ENCODE results near the gene RSF1.

The RSF1 gene

DNA sequence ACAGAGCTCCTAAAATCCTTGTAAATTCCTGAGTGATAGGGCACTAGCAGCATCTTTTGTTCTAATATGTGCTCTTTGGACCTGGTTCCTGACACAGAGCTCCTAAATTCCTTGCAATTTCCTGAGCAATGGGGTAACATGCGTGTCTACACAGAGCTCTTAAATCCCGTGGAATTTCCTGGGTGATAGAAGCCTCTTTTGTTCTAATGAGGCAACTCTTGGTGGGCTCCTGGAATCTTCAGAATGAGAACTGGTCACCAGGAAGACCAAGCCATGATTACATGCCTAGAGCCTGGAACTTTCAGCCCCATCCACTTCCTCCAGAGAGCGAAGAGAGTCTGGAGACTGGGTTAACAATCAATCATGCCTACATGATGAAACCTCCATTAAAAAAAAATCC lies 19.0 kb downstream of the RSF1 start:
- DNase-seq (ENCODE audit: low spot score): no peak

DNA sequence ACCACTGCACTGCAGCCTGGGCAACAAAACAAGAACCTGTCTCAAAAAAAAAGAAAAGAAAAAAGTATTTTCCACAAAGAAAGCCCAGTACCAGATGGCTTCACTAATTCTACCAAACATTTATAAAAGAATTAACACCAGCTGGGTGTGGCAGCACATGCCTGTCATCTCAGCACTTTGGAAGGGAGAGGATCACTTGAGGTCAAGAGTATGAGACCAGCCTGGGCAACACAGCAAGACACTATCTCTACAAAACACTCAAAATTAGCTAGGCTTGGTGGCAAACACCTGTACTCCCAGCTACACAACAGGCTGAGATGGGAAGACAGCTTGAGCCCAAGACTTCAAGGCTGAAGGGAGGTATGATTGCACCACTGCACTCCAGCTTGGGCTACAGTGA lies 20.1 kb downstream of the RSF1 start:
- DNase-seq (ENCODE audit: low spot score): no peak

DNA sequence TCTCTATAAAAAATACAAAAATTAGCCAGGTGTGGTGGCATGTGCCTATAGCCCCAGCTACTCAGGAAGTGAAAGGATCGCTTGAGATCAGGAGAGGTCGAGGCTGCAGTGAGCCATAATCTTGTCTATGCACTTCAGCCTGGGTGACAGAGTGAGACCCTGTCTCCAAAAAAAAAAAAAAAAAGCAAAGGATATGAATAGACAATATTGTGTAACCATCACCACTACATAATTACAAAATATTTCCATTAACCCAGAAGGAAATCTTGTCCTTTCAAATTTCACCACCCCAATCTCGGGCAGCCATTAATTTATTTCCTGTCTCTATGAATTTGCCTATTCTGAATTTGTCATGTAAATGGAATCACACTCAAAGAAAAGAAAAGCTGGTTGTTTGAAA lies 21.2 kb downstream of the RSF1 start:
- DNase-seq (ENCODE audit: low spot score): no peak

DNA sequence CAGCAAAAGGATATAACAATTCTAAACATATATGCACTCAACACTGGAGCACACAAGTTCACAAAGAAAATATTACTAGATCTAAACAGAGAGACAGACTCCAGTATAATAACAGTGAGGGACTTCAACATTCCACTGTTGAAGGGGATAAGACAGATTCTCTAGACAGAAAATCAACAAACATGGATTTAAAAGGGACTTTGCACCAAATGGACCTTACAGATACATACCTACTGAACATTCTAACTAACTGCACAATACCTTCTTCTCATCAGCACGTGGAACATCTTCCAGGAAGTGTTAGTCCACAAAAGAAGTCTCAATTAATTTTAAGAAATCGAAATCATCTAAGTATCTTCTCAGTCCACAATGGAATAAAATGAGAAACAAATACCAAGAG lies 26.6 kb downstream of the RSF1 start:
- no peak for DNase-seq (ENCODE audit: low spot score)

DNA sequence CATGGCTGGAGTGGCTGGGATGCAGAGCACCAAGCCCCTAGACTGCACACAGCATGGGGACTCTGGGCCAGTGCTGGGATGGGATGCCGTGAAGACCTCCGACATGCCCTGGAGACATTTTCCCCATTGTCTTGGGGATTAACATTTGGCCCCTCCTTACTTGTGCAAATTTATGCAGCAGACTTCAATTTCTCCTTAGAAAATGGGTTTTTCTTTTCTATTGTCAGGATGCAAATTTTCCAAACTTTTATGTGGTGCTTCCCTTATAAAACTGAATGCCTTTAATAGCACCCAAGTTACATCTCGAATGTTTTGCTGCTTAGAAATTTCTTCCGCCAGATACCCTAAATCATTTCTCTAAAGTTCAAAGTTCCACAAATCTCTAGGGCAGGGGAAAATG lies 29.2 kb downstream of the RSF1 start:
- no peak for DNase-seq (ENCODE audit: low spot score)

DNA sequence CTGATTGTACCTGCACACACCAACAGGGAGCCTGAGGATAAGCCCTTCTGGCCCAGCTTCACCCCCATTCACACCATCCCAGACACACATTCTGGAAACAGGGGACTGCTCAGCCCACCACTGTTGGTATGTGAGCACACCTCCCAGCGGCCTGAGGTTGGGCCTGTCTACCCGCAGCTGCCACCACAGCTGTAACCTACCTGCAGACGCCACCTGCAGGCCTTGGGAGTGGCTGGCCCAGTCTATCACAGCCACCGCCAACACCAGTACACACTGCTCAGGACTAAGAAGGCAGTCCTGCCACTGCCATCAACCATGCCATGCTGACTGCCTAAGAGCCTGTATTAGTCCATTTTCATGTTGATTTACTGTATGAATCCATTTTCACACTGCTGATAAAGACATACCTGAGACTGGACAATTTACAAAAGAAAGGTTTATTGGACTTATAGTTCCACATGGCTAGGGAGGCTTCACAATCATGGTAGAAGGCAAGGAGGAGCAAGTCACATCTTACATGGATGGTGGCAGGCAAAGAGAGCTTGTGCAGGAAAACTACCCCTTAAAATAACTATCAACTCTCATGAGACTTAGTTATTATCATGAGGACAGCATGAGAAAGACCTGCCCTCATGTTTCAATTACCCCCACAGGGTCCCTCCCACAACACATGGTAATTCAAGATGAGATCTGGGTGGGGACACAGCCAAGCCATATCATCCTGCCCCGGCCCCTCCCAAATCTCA lies 30.6 kb downstream of the RSF1 start:
- DNase-seq (ENCODE audit: low spot score): no peak

DNA sequence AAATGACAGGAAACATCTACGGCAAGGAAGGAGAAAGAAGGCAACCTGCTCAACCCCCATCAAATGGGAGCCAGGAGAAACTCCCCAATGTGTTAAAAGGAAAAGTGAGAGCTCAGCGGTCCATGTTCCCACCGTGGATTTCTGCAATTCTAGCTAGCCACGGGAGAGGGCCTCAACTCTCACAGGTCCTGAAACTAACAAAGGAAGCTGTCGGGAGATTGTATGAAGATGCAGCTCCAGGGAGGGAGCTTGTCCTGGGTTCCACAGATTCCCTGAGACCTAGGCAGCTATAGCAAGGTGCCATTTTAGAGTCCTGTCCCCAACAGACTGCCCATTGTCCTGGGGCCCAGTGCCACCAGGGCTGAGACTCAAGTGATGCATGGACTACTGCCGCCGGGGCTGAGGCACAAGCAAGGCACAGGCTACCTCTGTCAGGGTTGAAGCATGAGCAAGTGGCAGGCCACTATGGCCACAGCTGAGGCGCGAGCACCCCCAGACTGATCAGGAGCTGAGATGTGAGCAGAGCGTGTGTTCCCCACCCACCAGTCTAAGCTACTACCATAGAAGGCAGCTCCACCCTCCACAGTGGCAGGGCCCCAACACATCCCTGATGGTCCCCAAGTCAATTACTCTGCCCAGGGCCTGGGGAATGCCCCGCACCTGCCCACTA lies 31.3 kb downstream of the RSF1 start:
- DNase-seq (ENCODE audit: low spot score): no peak

DNA sequence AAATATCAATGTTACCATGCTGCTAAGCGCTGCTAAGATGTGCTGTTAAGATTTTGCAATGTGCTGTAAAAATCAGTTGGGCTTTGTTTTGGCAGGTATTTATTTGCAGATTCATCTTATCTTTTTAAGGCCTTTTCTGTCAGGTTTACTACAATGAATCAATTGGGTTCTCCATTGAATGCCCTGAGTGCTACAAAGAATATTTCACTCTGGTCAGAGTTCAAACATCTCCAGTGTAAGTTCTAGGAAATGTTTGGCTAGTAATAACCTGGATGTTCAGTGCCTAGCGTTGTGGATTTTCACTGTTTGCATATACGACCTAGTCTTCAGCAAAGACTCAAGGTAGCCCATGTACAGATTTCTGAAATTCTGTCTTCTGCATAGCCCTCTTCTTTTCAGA lies 36.0 kb downstream of the RSF1 start:
- DNase-seq (ENCODE audit: low spot score): no peak

DNA sequence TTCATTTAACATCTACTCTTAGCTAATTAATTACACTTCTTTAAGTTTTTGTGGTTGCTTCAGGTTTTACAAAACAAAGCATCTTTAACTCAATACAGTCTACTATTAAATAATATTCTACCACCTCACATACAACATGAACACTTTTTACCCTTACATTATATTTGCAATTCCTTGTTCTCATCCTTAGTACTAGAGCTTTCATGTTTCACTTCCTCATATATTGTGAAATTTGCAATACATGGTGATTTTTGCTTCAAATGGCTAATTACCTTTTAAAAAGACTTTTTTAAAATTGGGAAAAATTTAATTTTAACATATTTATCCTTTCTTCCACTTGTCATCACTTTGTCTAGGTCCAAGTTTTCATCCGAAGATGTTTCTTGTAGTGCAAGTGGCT lies 37.5 kb downstream of the RSF1 start:
- no peak for DNase-seq (ENCODE audit: low spot score)

DNA sequence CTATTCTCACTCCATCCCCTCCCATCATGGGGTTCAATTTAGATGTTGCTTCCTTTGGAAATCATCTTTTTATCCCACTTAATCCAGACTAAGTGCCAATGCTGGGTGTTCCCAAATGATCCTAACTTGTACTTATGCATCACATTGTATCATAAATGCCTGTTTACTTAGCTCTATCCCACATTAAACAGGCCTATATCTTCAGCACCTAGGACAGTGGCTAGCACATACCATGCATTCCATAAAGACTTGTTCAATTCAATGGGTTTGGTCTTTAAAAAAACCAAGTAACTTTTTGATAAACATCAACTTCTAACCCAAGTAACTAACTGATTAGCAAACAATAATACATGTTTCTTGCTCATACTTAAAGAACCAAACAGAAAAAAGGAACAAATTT lies 40.6 kb downstream of the RSF1 start:
- no peak for DNase-seq (ENCODE audit: low spot score)

DNA sequence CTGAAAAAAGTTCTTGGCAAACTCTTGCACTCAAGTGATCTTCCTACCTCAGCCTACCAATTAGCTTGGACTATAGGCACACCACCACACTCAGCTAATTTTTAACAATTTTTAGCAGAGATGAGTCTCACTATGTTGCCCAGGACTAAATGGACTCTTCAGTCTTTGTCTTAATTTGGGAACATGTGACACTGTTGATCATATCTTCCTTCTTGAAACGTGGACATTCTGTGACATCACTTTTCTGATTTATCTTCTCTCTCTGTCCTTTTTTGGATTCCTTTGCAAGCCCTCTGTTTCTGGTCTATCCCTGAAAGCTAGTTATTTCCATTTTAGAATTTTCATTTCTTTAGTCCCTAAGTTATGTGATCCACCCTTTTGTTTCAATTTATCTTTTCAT lies 42.0 kb downstream of the RSF1 start:
- no peak for DNase-seq (ENCODE audit: low spot score)

DNA sequence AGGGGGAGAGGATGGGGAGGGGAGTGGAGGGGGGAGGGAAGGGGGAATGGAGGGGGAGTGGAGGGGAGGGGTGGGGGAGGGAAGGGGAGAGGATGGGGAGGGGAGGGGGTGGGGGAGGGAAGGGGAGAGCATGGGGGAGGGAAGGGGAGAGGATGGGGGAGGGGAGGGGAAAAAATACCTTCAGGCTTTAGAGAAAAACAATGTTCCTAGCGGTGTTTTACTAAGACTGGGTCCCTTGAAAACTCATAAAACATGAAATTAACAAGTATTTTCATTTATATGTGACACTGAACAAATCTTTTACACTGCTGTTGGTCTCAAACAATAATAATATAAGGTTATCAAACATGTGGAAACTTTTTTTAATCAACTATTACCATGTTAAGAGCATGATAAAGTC lies 42.4 kb downstream of the RSF1 start:
- DNase-seq (ENCODE audit: low spot score): no peak

DNA sequence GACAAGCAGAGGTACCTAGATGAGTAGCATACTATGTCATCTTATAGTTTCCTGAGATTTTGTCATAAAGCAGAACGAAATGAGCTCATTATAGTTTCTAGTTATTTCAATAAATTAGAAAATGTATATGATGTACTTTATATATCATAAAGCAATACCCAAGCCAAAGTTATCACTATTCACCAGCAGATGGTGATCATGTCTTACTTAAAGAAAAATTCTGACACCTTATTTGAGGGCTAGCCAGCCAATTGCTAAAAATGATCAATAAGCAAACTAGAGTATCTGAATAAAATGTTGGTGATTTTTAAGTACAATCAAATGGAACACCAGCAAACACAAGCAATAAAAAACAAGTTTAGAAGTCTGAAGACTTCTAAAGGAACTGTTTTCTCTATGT lies 44.1 kb downstream of the RSF1 start:
- no peak for DNase-seq (ENCODE audit: low spot score)

DNA sequence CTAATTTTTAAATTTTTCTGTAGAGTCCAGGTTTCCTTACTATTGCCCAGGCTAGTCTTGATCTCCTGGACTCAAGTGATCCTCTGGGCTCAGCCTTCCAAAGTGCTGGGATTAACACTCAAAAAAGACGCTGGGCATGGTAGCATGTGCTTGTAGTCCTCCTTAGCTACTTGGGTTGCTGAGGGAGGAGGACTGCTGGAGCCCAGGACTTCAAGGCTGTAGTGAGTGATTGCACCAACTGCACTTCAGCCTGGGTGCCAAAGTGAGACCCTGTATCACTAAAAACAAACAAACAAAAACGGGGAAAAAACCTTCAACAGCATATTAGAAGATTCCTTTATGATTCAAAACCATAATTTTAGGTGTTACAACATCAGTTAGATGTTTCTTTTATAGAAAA lies 44.6 kb downstream of the RSF1 start:
- no peak for DNase-seq (ENCODE audit: low spot score)

DNA sequence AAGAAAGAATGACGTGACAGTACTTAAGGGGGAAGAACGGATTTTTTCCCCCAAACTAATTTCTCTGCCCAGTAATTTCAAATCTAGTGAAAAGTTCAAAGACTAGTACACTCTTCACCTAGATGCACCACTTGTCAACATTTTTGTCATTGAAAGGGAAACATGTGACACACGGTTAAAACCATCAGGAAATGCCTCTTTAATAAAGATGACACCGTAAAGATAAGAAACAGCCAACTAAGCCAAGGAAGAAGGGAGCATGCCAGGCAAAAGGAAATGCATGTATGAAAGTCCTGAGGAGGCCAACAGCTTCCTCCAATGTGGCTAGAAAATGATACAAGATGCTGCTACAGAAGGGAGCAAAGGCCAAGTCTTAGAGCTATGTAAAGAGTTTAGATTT lies 49.4 kb downstream of the RSF1 start:
- no peak for DNase-seq (ENCODE audit: low spot score)

DNA sequence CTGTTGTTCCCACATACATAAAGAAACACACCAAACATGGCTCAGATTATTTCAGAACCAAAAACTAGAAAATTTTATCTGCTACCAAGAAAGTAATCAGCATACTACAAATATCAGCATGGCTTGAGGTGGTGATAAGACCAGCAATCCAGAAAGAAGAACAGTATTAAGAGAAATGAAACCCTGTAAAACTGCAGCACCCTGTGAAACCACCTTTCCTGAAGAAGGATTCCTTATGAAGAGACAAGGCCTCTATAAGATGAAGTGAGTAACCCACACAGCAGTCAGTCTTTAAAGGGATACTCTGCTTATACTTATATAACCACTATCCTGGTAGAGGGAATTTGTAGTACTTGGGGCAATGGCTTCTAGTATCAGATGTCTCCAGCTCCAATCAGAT lies 49.9 kb downstream of the RSF1 start:
- DNase-seq (ENCODE audit: low spot score): no peak

DNA sequence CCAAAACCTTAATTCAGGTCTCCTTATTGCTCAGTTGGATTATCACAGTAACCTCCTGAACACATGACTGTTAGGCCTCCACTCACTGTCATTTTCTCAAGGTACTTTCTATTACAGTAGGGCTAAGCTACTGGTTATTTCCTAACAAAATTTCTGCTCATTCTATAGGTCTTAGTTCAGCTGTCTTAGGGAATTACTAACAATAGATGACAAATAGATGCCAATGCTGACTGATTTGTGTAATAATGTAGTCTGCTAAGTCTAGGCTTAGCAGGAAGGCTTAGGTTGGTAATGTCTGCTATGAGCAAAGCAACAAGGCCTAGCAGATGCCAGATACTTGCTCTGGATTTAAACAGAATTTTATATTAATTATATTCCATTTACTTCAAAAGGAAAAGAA lies 58.1 kb downstream of the RSF1 start:
- DNase-seq (ENCODE audit: low spot score): no peak

DNA sequence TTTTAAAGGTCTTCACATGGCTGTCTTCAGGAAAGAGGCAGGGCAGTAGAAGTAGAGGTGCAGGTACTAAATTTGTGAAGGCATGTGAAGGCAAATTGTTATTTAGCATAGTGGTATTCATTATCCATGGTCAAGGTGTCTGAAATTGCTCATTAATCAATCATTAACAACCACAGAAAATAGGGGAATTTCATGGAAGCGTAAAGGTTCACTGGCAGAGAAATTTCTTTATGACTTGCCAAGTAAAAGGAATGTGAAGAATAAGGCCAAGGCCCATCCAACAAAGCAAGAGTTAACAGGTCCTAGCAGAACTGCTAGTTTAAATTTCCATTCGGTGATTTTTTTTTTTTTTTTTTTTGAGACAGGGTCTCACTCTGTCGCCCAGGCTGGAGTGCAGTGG lies 59.0 kb downstream of the RSF1 start:
- DNase-seq (ENCODE audit: low spot score): no peak

DNA sequence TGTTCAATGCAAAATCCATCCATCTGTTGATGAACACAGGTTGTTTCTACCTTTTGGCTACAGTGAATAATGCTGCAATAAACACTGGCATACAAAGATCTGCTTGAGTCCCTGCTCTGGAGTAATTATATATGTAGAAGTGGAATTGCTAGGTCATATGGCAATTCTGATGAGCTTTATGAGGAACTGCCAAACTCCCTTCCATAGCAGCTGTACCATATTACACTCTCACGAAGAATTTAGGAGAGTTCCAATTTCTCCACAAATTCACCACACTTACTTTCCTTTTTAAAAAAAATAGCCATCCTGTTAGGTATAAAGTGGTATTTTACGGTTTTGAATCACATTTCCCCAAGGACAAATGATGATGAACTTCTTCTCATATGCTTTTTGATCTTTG lies 62.2 kb downstream of the RSF1 start:
- DNase-seq (ENCODE audit: low spot score): no peak

DNA sequence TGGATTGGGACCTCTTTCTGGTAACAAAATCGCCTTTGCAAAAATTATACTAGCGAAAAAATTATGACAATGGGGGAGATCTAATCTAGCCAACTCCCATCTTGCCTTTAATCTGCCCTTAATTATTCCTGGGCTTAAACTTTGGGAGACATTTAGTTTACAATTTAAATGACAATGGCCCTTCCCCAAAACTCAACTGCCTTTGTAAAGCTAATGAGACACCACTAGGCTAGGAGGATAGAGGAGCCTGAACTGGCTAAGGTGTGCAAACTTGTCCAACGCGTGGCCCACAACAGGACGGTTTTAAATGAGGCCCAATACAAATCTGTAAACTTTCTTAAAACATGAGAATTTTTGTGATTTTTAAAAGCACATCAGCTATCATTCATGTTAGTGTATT lies 67.3 kb downstream of the RSF1 start:
- no peak for DNase-seq (ENCODE audit: low spot score)

DNA sequence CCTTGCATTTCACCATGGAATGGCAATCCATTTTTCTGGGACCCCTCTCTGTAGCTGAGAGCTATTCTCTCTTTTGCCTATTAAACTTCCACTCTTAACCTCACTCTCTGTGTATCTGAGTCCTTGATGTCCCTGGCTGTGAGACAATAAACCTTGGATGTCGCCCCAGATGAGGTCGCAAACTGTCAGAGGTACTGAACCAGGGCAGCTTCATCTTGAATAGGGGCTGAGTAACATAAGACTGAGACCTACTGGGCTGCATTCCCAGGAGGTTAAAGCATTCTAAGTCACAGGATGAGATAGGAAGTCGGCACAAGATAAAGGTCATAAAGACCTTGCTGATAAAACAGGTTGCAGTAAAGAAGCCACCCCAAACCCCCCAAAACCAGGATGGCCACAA lies 68.0 kb downstream of the RSF1 start:
- DNase-seq (ENCODE audit: low spot score): no peak

DNA sequence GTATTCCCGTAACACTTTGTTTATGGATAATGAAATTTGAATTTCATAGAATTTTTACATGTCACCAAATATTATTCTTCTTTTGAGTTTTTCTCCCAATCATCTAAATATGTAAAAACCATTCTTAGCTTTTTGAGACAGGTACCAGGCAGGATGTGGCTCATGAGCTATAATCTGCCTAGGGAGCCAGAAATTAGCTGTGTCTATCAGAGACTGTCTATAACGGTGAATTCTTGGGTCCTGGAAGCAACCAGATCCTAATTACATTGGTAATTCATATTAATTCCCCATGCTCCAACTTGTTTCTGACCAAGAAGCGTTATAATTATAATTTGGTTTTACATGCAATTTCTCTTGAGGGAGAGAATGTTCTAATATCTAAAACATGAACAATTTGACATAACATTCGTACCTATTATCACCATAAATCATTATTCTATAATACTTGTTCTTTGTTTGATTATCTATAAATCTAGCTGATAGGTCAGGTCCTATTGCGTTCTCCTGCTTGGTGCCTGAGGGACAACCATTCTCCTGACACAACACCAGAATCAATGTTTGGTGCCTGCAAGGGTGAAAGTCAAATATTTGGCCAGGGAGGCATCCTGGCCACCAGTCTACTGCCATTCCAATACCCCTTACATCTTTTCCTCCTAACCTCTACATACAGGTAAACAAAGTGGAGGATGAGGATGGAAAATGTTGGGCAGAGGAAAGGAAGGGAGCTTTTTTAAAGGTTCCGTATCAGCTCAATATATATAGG lies 69.9 kb downstream of the RSF1 start:
- no peak for DNase-seq (ENCODE audit: low spot score)

DNA sequence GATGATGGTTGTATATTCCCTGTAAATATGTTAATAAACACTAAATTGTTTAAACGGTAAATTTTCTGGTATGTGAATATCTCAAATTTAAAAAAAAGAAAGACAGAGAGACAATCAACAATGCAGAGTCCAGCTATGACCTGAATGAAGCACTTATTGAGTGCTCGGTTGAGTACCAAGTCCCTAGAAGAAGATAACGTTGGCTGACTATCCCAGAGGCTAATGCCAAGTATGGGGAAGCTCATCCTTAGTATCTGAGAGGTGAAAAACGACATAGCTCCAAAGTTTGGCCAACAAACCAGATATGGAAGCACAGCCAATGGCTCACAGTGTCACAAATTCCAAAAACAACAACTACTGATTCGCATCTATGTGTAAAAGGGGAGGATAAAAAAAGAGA lies 71.3 kb downstream of the RSF1 start:
- DNase-seq (ENCODE audit: low spot score): no peak
